Esophagus muscularis mucosa (tissue), 4 donors: Measurements from ENCODE around the gene MAGI3.

Experiments
- CTCF ChIP-seq, 3 experiments: fragments of 200-600 bp in 2 of 3; fragments of 450-650 bp in 1 of 3; sonication (generic) in 2 of 3; IDR thresholded peaks; one replicate each; pipeline ENCODE4 v1.5.1; 2017 to 2019; ENCODE audit warnings: antibody characterized with exemption in 3 of 3, mild to moderate bottlenecking in 2 of 3, moderate library complexity in 1 of 3
- EP300 ChIP-seq: sonication (generic); formaldehyde crosslinking; IDR thresholded peaks from one replicate; pipeline ENCODE4 v1.6.1; 2017; ENCODE audit warnings: antibody characterized with exemption
- POLR2A ChIP-seq: fragments of 450-650 bp; IDR thresholded peaks from one replicate; pipeline ENCODE4 v1.6.1; 2017; ENCODE audit warnings: antibody characterized with exemption, moderate library complexity, mild to moderate bottlenecking, low read depth
- POLR2AphosphoS5 ChIP-seq, 2 donors: sonication (generic); formaldehyde crosslinking; IDR thresholded peaks; one replicate each; pipeline ENCODE4 v1.6.1; 2017; ENCODE audit warnings: antibody characterized with exemption in 2 of 2

DNA sequence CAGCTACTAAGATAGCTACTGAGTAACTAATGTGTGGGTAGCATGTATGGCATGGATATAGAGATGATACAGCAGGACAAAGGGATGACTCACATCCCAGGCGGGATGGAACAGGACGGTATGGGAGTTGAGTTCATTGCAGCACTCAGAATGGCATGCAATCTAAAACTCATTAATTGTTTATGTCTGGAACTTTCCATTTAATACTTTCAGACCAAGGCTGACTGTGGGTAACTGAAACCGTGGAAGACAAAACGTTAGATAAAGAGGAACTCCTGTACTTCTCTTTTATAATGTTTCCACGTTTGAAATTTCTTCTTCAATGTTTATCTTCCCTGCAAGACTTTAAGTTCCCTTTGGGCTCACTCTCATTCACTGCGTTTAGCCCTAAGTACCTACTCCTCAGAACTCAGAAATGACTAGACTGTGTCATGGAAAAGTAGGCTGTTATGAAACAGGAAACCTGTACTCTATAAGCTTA, 151.9 kb downstream of the MAGI3 start:
- TF ChIP-seq POLR2AphosphoS5 (IDR thresholded peaks at IDR 0.05) (no peak), EP300 (no peak), CTCF (IDR thresholded peaks at IDR 0.05) (no peak), POLR2A (no peak)
